Activated T-helper 9 cell treated with anti-CD3 and anti-CD28 coated beads, Interleukin-2, amount 50 U/mL, for 16 hours (primary cell): ENCODE results near the gene MPPED2.

ENCODE experiments used
- DNase-seq: peaks from one replicate; pipeline ENCODE4 v3.0.0-alpha.2; 2020; ENCODE audit warnings: low read depth

Gene MPPED2

GRCh38 chr11:30586251-30587144, at the start of gene MPPED2:
Gene MPPED2 (minus strand): TSS chr11:30586353. CDS start chr11:30580373, 5,980 bp downstream.
- no peak for DNase-seq

- DNase-seq, result no peak
Observed at GRCh38 chr11:30635401-30635989, 49.3 kb upstream of the MPPED2 start.

GRCh38 chr11:30631148-30631547, 45.0 kb upstream of the MPPED2 start:
- DNase-seq, result no peak

- DNase-seq, result no peak
Observed at GRCh38 chr11:30619767-30620166, 33.6 kb upstream of the MPPED2 start.

GRCh38 chr11:30617762-30618161, 31.6 kb upstream of the MPPED2 start:
- DNase-seq, result no peak

- no peak for DNase-seq
Observed at GRCh38 chr11:30610628-30611027, 24.5 kb upstream of the MPPED2 start.

- DNase-seq, result no peak
Observed at GRCh38 chr11:30608534-30608933, 22.4 kb upstream of the MPPED2 start.

GRCh38 chr11:30605036-30605605, 19.0 kb upstream of the MPPED2 start:
- DNase-seq, result no peak

- DNase-seq, result no peak
Observed at GRCh38 chr11:30603357-30603756, 17.2 kb upstream of the MPPED2 start.

- no peak for DNase-seq
Observed at GRCh38 chr11:30596832-30597231, 10.7 kb upstream of the MPPED2 start.

GRCh38 chr11:30595934-30596333, 9.8 kb upstream of the MPPED2 start:
- DNase-seq, result no peak

GRCh38 chr11:30594646-30595411, 8.7 kb upstream of the MPPED2 start:
- DNase-seq, result no peak

GRCh38 chr11:30587269-30587812, 1.2 kb upstream of the MPPED2 start:
- no peak for DNase-seq

GRCh38 chr11:30585892-30586250, 282 bp downstream of the MPPED2 start:
- no peak for DNase-seq

- no peak for DNase-seq
Observed at GRCh38 chr11:30585125-30585891, 845 bp downstream of the MPPED2 start.

GRCh38 chr11:30583476-30584280, 2.5 kb downstream of the MPPED2 start:
- DNase-seq, result no peak

- no peak for DNase-seq
Observed at GRCh38 chr11:30582726-30583125, 3.4 kb downstream of the MPPED2 start.

GRCh38 chr11:30581675-30582074, 4.5 kb downstream of the MPPED2 start:
- DNase-seq, result no peak

GRCh38 chr11:30580573-30580972, 5.6 kb downstream of the MPPED2 start:
- no peak for DNase-seq

- DNase-seq, result no peak
Observed at GRCh38 chr11:30579415-30580175, 6.6 kb downstream of the MPPED2 start.
